Measurements from ENCODE around the gene MLH3.

MLH3 gene

GRCh38 chr14:74984236-74985027 lies 66.8 kb downstream of the MLH3 start:
- no peak for DNase-seq (ENCODE audit: low spot score)

- DNase-seq (ENCODE audit: low spot score): no peak
These were observed 67.9 kb downstream of the MLH3 start for GRCh38 chr14:74983343-74983742.

- DNase-seq (ENCODE audit: low spot score): no peak
These were observed 68.6 kb downstream of the MLH3 start for GRCh38 chr14:74982661-74983060.

DNA sequence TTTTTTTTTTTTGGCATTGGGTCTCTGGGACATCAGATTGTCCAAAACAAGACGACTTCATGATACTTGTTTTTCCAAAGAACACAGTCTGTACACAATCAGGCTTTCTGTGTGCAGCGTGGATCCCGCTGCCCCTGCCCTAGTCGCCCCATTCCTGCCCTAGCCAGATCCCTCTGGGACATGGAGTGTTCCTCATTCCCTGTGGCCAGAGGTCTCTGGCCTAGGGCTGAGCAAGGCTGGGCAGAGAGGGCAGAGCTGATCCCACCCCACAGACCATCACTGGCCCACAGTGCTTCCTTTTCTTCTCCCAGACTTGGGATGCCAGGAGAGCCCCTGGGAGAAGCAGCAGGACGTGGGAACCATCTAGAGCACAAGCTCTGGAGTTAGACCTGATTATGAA lies 69.4 kb downstream of the MLH3 start:
- DNase-seq (ENCODE audit: low spot score): no peak

DNA sequence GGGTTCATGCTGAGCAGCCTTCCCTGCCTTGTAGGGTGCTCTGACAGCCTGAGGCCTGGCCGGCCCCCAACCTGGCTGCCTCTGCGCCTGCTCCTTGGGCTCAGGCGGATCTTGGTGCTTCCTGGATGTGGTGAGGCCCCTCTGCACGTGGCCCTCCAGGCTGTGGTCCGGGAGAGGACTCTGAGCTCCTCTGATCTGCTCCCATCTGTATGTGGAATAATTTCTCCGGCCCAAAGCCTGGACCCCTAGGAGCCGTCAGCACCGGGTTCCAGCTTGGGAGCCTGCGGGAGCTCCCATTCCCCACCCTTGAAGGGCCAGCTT lies 69.8 kb downstream of the MLH3 start:
- no peak for DNase-seq (ENCODE audit: low spot score)

DNA sequence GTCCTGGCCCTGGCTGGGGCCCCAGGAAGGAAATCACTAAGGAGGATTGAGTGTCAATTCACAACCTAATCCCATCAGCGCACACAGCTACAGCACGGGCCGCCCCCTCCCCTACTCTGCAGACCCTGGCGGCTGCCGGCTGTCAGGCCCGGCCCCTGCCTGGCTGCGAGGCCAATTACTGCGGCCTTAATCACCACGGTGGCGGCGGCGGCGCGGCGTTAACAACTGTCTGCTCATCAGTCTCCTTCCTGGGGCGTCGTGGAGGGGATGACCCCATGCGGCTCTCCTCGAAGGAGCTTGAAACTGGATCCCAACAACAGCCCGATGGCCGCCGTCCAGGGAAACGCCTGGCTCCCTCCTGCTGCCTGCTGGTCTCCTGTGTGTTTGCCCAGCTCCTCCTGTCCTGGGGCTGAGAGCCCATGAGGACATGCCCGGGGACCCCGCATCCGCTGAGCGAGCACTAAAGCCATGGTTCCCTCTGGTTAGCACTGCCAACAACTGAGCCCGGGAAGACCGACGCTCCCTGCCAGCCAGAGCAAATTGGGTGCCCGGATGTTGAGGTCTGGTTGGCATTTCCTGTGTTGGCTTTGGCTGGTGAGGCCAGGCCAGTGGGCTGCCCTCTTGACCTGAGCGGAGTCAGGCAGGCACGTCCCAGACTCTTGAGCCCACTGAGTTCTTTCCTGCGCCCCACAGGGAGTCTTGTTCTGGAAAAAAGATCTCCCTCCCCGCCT lies 70.4 kb downstream of the MLH3 start:
- DNase-seq (ENCODE audit: low spot score): no peak

- DNase-seq (ENCODE audit: low spot score): no peak
These were observed 70.9 kb downstream of the MLH3 start for GRCh38 chr14:74980398-74980730.

- DNase-seq (ENCODE audit: low spot score): no peak
These were observed 71.5 kb downstream of the MLH3 start for GRCh38 chr14:74979442-74980397.

GRCh38 chr14:74979029-74979428 lies 72.2 kb downstream of the MLH3 start:
- DNase-seq (ENCODE audit: low spot score): no peak

DNA sequence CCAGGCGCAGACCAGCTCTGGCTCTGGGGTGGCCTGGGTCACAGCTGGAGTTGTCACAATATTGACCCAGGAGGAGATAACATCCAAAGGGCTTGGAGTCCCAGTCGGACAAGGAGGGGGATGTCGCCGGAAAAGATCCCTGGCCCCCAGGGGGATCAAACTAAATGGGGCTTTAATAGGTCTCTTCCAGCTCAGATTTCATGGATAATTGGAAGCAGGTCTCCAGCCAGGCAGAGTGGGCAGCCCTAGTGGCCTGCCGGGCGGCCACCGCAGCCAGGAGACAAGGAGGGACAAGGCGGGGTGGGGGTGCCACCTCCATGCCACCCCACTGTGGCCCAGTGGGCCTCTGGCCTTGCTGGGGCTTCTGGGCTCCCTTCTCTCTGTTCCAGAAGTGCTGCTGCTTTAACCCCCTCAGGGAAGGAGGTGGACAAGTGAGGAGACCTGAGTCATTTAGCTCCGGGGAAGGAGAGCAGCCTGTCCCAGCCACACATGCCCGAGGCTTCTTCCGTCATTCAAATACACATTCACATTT lies 72.8 kb downstream of the MLH3 start:
- DNase-seq (ENCODE audit: low spot score): no peak

- no peak for DNase-seq (ENCODE audit: low spot score)
These were observed 73.3 kb downstream of the MLH3 start for GRCh38 chr14:74977901-74978385.

DNA sequence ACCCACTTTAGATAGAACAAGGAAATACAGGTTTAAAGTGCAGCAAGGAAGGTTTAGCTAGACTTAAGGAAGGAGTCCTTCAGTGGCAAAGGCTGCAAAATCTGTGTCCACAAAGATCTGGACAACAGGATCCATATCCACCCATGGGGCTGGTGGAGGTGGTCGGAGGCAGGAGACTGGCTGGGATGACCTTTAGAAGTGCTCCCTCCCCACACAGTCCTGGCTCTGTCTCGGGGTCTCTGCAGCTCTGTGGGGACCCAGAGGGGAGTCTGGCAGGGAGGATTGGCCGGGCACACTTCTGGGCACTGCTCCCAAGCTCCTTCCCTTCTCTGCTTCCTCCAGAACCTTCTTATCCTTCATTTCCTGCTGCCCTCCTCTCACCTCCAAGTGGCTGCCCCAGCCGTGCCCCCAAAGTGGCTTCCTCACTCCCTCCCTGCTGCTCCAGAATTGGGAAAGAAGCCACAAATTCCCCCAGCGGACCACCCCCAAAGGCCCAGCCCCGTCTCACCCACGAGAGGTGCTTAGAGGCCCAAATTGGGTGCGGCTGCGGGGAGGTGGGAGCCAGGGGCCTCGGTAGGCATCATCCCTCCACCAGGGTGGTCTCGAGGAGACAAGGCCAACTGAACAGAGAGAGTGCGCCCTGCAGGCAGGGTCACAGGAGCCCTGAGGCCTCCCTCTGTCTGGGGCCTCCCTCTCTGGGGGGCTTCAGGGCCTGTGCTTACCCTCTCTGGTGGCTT lies 73.9 kb downstream of the MLH3 start:
- DNase-seq (ENCODE audit: low spot score): no peak

DNA sequence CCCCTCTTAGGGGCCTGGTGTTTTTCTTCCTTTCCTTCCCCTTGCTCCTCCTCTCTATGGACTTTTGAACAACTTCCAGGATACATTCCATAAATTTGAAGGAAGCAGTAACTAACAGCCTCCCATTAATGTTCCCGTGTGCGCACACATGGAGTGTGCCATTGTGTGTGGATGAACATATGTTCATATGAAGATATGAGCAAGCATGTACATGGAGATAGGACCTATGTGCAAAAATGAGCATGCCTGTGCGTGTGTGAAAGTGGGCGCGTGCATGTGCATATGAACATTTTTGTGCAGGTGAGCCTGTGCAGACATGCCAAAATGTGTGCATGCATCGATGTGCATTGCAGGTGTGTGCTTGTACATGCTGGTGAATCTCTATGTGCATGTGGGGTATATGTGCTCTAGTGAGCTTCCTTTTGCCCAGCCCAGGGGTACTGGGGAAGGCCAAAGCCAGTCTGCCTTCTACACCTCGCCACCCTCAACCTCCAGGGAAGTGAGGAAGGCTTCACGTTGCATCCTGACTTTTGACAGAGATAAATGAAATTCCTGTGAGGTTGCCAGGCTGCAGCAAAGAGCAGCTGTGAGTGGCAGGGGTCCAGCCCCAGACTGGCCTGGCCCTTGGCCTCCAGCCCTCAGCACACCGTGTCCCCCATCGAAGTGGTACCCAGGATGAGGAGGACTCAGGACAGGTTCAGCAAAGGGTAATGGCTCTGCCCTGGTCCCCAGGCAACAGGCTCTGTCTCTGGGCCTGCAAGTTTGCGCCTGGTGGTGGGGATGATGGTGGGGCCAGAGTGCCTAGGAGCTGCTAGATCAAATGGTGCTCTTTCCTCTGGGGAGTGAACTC lies 74.8 kb downstream of the MLH3 start:
- DNase-seq (ENCODE audit: low spot score): no peak

GRCh38 chr14:74975059-74975810 lies 76.0 kb downstream of the MLH3 start:
- DNase-seq (ENCODE audit: low spot score): no peak

DNA sequence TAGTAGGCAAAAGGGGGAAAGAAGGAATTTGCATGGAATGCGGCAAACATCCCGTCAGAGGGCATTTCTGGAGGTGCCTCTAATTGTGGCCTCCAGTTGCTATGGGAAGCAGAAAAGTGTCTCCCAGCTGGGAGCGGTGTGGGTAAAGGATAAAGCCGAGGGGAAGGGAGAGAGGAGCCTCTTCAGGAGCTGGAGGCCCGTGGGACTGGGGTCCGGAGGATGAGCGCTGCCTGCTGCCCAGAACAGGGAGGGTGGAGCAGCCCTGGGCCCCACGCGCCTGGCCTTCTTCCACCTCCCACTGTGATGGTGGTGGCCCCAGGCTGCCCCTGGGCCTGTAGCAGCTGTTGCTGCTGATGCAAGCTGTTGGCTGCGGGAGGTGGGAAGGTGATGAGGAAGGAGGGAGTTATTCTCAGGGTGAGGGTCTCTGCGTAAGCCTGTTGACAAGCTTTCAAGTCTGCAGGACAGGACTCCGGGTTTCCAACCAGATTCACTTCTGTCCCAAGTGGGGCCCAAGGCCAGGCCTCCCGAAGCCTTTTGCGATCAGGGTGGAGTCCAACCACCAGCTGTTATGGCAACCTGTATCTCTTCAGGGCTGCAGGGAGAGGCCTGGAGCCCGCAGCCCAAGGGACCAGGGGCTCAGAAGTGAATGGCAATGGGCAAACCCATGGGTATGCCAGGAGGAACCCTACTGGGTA lies 76.8 kb downstream of the MLH3 start:
- no peak for DNase-seq (ENCODE audit: low spot score)

DNA sequence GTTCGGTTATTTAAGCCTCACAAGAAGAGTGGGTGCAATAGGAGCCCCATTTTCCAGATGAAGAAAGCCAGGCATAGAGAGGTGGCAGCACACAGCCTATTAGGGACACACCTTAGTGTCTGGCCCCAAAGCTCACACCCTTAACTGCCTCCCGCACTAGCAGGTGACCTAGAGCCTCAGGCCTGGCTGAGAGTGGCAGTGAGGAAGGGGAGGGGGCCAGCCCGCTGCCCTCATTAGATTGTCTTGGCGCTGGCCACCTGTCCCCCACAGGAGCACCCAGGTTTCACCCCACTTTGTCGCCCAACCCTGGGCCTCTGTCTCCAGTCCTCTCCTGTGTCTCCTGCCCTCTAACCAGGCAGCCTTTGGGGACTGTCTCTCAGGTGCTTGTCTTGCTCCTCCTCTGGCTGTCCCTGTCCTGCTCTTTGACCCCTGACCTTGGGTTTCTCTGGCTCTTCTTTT lies 77.3 kb downstream of the MLH3 start:
- no peak for DNase-seq (ENCODE audit: low spot score)

DNA sequence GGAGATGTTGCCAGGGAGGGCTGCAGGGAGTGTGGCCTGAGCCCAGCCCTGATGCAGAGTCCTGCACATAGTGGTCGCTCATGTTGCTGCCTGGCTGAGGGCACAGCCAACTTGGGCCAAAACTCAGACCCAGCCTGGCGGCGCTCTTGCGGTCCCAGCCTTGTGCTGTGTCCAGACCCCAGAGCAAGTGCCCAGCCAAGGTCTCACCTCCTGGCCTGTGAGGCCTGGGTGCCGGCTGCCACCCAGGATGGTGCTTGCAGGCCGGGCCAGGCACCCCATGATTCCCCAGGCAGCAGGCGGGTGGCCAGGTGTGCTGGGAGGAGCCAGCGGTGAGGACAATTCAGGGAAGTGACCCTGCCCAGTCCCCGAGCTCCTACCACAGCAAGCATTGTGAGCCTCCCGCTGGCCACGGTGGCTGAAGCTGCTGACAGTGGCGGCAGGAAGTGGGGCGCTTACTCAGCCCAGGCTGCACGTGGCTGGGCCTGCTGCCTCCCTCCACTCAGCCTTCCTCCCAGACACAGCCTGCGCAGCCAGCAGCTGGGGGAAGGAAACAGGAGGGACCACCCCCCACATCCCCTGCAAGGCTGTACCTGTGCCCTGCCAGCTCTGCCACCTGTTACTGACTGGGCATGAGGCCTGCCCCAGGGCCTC lies 78.1 kb downstream of the MLH3 start:
- DNase-seq (ENCODE audit: low spot score): no peak

DNA sequence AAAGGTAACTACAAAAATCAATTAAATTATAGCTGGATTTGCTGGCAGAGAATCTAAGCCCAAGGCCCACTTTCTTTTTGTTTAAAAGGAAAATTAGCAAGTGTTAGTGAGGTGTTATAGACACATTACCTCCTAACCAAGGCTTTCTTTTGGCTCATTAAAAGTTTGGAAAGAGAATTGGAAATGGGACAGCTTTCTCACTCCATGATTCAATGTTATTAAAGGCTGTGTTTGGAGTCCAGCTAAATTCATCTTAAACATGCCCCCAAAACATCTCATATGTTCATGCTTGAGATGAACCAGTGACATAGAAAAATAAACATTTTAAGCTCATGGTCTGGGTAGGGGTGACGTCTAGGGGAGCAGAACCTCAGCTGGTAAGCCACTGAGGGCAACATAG lies 82.5 kb downstream of the MLH3 start:
- no peak for DNase-seq (ENCODE audit: low spot score)
